ENCODE measurements around the gene ITPA.
"Not testable (repeated sequence)": the region's sequence is repeated elsewhere in the genome, so short reads cannot be mapped to it uniquely, and the experiment has no call there.

- not testable (repeated sequence) for TF ChIP-seq CTCF, POLR2A (IDR thresholded peaks at IDR 0.05)
Observed at GRCh38 chr20:3187861-3188260, 21.4 kb upstream of the ITPA start.

All from body of pancreas (tissue), 4 donors.